Fibroblast of lung (primary cell): ENCODE results near the gene SCAF8. TPM values are rescaled to one million over a fixed set of nuclear protein-coding genes. Genes with fewer than 3 reads are reported as not detected.

ENCODE experiments used
- DNase-seq, 2 donors: peaks; one replicate each; pipeline versions ENCODE4 v3.0.0 to v3.0.0-alpha.2; 2010; ENCODE audit warnings: low read depth in 2 of 2
- H2AFZ ChIP-seq: 2 replicates; pipeline ENCODE4 v1.5.1; 2012; ENCODE audit warnings: low read length, control low read depth, inconsistent platforms
- H3K27ac ChIP-seq: 2 replicates; pipeline ENCODE4 v1.5.1; 2011; ENCODE audit warnings: low read length, control low read depth; ENCODE audit not compliant: insufficient read depth
- H3K27me3 ChIP-seq: 2 replicates; pipeline ENCODE4 v1.5.1; 2011; ENCODE audit warnings: mild to moderate bottlenecking, low read length; ENCODE audit not compliant: control insufficient read depth, insufficient read depth
- H3K36me3 ChIP-seq: 2 replicates; pipeline ENCODE4 v1.5.1; 2011; ENCODE audit warnings: low read length; ENCODE audit not compliant: control insufficient read depth, insufficient read depth
- H3K4me1 ChIP-seq: 2 replicates; pipeline ENCODE4 v1.5.1; 2011; ENCODE audit warnings: low read length; ENCODE audit not compliant: control insufficient read depth, insufficient read depth; ENCODE audit errors: extremely low read depth
- H3K4me2 ChIP-seq: 2 replicates; pipeline ENCODE4 v1.5.1; 2011; ENCODE audit warnings: low read length, control low read depth; ENCODE audit not compliant: insufficient read depth; ENCODE audit errors: extremely low read depth
- H3K4me3 ChIP-seq, 4 experiments: fragments of 200-600 bp in 1 of 4; sonication (generic) in 1 of 4; replicated peaks in 1 of 4; 2 replicates each; pipeline ENCODE4 v1.5.1; 2011 to 2016; ENCODE audit warnings: low read length in 4 of 4, low read depth in 3 of 4, mild to moderate bottlenecking in 3 of 4, control low read depth in 2 of 4, inconsistent platforms in 1 of 4, mixed read lengths in 1 of 4; ENCODE audit not compliant: insufficient read depth in 1 of 4; ENCODE audit errors: control extremely low read depth in 1 of 4
- H3K79me2 ChIP-seq: 2 replicates; pipeline ENCODE4 v1.5.1; 2012; ENCODE audit warnings: mild to moderate bottlenecking, low read length, inconsistent platforms; ENCODE audit not compliant: control insufficient read depth, insufficient read depth
- H3K9ac ChIP-seq: 2 replicates; pipeline ENCODE4 v1.5.1; 2011; ENCODE audit warnings: mild to moderate bottlenecking, low read length, control low read depth; ENCODE audit not compliant: insufficient read depth
- H3K9me3 ChIP-seq: 2 replicates; pipeline ENCODE4 v1.5.1; 2012; ENCODE audit warnings: low read depth, low read length; ENCODE audit not compliant: control insufficient read depth, insufficient read depth
- H4K20me1 ChIP-seq: 2 replicates; pipeline ENCODE4 v1.5.1; 2011; ENCODE audit warnings: low read length; ENCODE audit not compliant: control insufficient read depth, insufficient read depth; ENCODE audit errors: extremely low read depth
- CTCF ChIP-seq, 2 donors: IDR thresholded peaks in 1 of 2; conservative IDR thresholded peaks in 1 of 2; 1 replicate in 1 of 2; 2 replicates in 1 of 2; pipeline ENCODE4 v1.5.1; 2011 to 2012; ENCODE audit warnings: low read length in 2 of 2, control low read depth in 1 of 2, inconsistent platforms in 1 of 2, low read depth in 1 of 2, mild to moderate bottlenecking in 1 of 2
- EZH2 ChIP-seq: IDR thresholded peaks from 2 replicates; pipeline ENCODE4 v1.5.1; 2012; ENCODE audit warnings: low read length, control low read depth, mild to moderate bottlenecking; ENCODE audit errors: missing control alignments
- polyA minus RNA-seq: library from RNA; depleted of rRNA, polyadenylated mRNA; stranded (reverse); fragments of >200 nt; gene quantifications from 2 replicates; pipeline ENCODE4 v1.2.3, GENCODE V29; 2011; ENCODE audit warnings: low replicate concordance
- polyA plus RNA-seq, 2 donors: library from polyadenylated mRNA; depleted of rRNA in 1 of 2; stranded (reverse) in 1 of 2; unstranded in 1 of 2; fragments of >200 nt; gene quantifications; 2 replicates each; pipeline ENCODE4 v1.2.1, GENCODE V29; 2011 to 2012; ENCODE audit warnings: missing spikeins in 1 of 2
- total RNA-seq: library from RNA; depleted of rRNA; stranded (reverse); fragments of >200 nt; gene quantifications from 2 replicates; pipeline ENCODE4 v1.2.1, GENCODE V29; 2014

Gene SCAF8
- total RNA-seq (24.1 and 30.9 TPM in 2 replicates), polyA plus RNA-seq (28.5 and 32.2 TPM in 2 replicates), polyA minus RNA-seq (16.6 and 20.8 TPM in 2 replicates)
- 19.6 and 19.8 TPM in 2 replicates for polyA plus RNA-seq (2012)

DNA sequence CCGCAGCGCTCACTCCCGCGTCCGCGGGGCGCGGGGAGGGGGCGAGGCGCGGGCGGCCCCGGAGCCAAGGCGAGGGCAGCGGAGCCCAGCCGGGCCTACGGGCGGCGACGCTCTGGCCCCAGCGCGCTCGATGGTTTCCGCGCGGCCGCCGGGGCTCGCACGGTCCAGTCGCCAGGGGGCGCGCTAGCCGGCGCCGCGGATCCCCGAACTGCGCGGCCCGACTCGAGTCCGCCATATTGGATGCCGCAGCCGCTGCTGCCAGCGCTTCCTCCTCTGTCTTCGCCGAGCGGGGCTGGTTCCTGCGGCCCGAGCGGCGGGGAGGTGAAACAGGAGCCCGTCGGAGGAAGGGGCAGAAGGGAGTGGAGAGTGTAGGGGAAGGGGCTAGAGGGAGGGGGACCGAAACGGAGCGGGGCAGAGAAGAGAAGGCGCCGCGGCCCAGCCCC is at the start of gene SCAF8:
TSS of gene SCAF8 (plus strand) at position 234 of the 443 bp plus-strand sequence. CDS start 485 bp downstream, outside the sequence.
- peak within 1 kb of the TSS; percentile 92 for H2AFZ ChIP-seq
- no peaks in the 10 kb centered on the region for H3K36me3 ChIP-seq
- peak; percentile 68 to 78 for DNase-seq
- H3K4me2 ChIP-seq: peak within 1 kb of the TSS; percentile 91
- peak within 1 kb of the TSS; percentile 98 for H3K9ac ChIP-seq
- H4K20me1 ChIP-seq: no peaks in the 10 kb centered on the region
- H3K27ac ChIP-seq: peak within 1 kb of the TSS; percentile 98
- H3K9me3 ChIP-seq: no peaks in the 10 kb centered on the region
- peak within 1 kb of the TSS; percentile 55 to 85 (median 84) for H3K4me3 ChIP-seq
- peaks cover 41% of the 10 kb centered on the region for H3K79me2 ChIP-seq
- TF ChIP-seq CTCF (conservative IDR thresholded peaks at IDR 0.05 in 1 of 2, IDR thresholded peaks at IDR 0.05 in 1 of 2; ENCODE audit: low read depth in 1 of 2, low read length in 2 of 2) (peak; percentile 45 to 61), EZH2 (no peak)
- H3K4me1 ChIP-seq: peaks cover 3% of the 10 kb centered on the region
- H3K27me3 ChIP-seq: no peaks in the 10 kb centered on the region

DNA sequence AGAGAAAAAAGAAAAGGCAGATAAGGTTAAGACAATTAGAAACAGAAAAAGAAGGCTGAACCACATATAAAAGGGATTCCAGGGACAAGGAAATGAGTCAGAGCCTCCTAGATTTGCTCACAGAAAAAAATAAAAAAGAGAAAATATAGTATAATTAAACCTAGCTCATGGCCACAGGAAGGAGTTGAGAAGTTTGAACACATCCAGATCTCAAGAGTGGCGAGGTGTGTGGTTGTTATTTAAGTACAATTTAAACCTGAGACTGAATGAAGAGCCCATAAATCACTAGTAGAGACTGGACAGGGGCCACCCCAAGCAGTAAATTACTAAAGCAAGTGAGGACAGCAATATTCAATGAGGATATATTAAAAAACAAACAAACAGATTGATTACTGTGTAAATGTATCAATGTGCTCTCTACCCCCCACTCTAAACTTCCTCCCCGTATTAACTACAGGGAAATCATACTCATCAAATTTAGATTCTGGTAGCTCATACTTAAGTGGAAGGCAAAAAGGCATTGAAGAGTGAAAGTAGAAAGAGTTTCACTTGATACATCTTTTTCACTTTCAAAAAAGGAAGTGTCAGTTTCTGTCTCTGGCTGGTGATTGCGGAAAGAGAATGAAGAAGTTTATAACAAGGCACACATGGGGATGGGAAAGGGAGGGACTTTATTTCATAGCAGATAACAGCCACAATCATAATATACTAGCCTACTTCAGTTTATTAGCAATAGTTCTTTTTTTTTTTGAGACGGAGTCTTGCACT is 49.3 kb upstream of the SCAF8 start:
- H3K9ac ChIP-seq: no peak overlapping the region
- DNase-seq: peak; percentile 34 to 49

GRCh38 chr6:154686162-154686561 is 47.1 kb upstream of the SCAF8 start:
- Histone ChIP-seq H2AFZ (no peak overlapping the region), H3K4me3 (no peak overlapping the region), H3K27ac (no peak overlapping the region), H3K4me2 (no peak overlapping the region), H3K36me3 (no peaks in the 10 kb centered on the region), H3K79me2 (no peaks in the 10 kb centered on the region), H4K20me1 (no peaks in the 10 kb centered on the region), H3K9ac (no peak overlapping the region), H3K4me1 (no peaks in the 10 kb centered on the region), H3K9me3 (no peaks in the 10 kb centered on the region), H3K27me3 (no peaks in the 10 kb centered on the region)
- no peak for TF ChIP-seq CTCF (conservative IDR thresholded peaks at IDR 0.05 in 1 of 2, IDR thresholded peaks at IDR 0.05 in 1 of 2; ENCODE audit: low read depth in 1 of 2, low read length in 2 of 2)
- TF ChIP-seq EZH2: no peak
- no peak for DNase-seq

More for the DNA sequence above, 49.3 kb upstream of the SCAF8 start:
- Histone ChIP-seq H4K20me1 (no peaks in the 10 kb centered on the region), H2AFZ (peak overlapping the region; percentile 46), H3K4me3 (no peak overlapping the region), H3K27me3 (no peaks in the 10 kb centered on the region), H3K27ac (no peak overlapping the region), H3K4me1 (no peaks in the 10 kb centered on the region), H3K4me2 (peak overlapping the region; percentile 48), H3K36me3 (no peaks in the 10 kb centered on the region), H3K9me3 (no peaks in the 10 kb centered on the region), H3K79me2 (no peaks in the 10 kb centered on the region)
- no peak for TF ChIP-seq EZH2
